ENCODE measurements around the gene ABHD11. TPM values are rescaled to one million over a fixed set of nuclear protein-coding genes. Genes with fewer than 3 reads are reported as not detected.
"Not testable (repeated sequence)": the region's sequence is repeated elsewhere in the genome, so short reads cannot be mapped to it uniquely, and the experiment has no call there.

Gene ABHD11
- total and polyA plus RNA-seq, 11 donors = 17.9 to 36.9 (median 25.0) TPM

DNA sequence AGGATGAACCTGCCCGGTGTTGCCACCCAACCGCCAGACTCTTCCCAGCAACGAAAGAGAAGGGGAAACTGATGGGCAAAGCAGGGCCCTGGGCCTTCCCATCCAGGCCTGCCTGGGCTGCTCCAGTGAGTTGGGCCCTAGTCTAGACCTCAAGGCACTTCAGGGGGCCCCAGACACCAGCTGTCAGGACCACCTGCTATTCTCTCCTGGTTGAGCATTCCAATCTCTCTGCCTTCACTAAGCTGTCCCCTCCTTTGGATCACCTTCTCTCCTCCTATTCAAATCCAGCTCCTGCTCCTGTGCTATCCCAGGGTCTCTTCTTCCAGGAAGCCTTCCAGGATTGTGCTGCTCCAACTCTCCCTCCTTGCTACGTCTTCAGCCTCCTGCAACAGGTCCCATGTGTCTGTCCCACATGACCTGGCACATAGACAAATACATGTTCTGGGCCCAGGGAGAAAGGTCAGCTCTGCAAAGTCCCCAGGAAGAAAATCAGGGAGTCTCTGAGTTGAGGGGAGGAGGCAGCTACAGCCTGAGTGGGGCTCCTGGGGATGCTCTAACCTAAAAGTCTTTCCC is 22.2 kb downstream of the ABHD11 start:
- no peak overlapping the region for H3K4me3 ChIP-seq
- H3K4me1 ChIP-seq = peaks cover 0 to 36% (median 14%) of the 10 kb centered on the region in 12 donors
- TF ChIP-seq, protein P1, sequence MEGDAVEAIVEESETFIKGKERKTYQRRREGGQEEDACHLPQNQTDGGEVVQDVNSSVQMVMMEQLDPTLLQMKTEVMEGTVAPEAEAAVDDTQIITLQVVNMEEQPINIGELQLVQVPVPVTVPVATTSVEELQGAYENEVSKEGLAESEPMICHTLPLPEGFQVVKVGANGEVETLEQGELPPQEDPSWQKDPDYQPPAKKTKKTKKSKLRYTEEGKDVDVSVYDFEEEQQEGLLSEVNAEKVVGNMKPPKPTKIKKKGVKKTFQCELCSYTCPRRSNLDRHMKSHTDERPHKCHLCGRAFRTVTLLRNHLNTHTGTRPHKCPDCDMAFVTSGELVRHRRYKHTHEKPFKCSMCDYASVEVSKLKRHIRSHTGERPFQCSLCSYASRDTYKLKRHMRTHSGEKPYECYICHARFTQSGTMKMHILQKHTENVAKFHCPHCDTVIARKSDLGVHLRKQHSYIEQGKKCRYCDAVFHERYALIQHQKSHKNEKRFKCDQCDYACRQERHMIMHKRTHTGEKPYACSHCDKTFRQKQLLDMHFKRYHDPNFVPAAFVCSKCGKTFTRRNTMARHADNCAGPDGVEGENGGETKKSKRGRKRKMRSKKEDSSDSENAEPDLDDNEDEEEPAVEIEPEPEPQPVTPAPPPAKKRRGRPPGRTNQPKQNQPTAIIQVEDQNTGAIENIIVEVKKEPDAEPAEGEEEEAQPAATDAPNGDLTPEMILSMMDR (IDR thresholded peaks at IDR 0.05) = no peak
- no peak for TF ChIP-seq POLR2A (IDR thresholded peaks at IDR 0.05)
- peak in 1 of 5 donors; percentile 37 for DNase-seq
- peaks cover 0 to 25% (median 3%) of the 10 kb centered on the region in 9 donors for H3K27me3 ChIP-seq
- intact Hi-C loops (cut with DNase I) = loop anchor here in 3 of 10 donors (5.0 kb wide), 2 partner anchors 34 to 49 kb away; partner anchors contain the start of genes BUD23 (in 2 of the 3), DNAJC30 (in 2 of the 3) and VPS37D (in 2 of the 3)
- no peak for ATAC-seq
- WGBS, 4 donors = 63 to 76% (median 75%) methylated on average over 4 of the region's 4 CpGs
- peak overlapping the region in 1 of 12 donors; percentile 71 for H3K27ac ChIP-seq
- H3K9me3 ChIP-seq = no peaks in the 10 kb centered on the region
- H3K36me3 ChIP-seq = no peaks in the 10 kb centered on the region

DNA sequence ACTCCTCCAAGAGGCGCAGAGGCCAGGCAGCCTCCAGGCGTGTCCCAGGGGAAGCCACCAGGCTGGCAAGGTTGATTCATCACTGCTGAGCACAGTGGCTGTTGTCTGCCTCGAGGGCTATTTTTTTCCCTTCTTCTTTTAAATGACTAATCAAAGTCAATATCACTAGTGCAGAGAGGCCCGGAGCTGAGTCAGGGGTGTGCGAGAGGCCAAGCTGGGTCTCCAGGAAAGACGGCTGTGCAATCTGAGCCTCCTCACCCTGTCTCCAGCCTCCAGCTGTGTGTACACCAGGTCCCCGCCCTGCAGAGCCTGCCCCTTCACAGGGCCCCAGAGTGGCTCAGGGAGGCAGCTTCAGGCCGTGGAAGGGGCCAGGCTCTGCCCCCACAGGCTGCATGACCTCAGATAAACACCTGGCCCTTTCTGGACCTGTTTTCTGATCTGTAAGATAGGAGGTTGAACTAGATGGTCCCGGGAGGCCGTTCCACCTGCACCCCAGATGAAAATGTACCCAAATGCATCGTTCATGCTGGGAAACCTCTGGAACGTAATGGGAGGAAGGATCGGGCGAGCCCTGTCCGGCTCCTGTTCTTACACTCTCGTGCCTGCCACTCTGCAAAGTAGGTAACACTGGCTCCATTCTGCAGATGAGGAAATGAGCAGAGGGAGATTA is 22.8 kb downstream of the ABHD11 start:
- ATAC-seq (no peak), DNase-seq (peak in 1 of 5 donors; percentile 26)
- Histone ChIP-seq H3K4me3 (no peak overlapping the region), H3K36me3 (no peaks in the 10 kb centered on the region), H3K27me3 (peaks cover 0 to 25% (median 3%) of the 10 kb centered on the region in 9 donors), H3K4me1 (peaks cover 0 to 36% (median 14%) of the 10 kb centered on the region in 12 donors), H3K9me3 (no peaks in the 10 kb centered on the region), H3K27ac (peak overlapping the region in 1 of 12 donors; percentile 71)
- 74 to 85% (median 78%) methylated on average over 15 to 16 of the region's 16 CpGs for WGBS, 4 donors
- TF ChIP-seq, protein P1 (IDR thresholded peaks at IDR 0.05) = no peak
- TF ChIP-seq POLR2A (IDR thresholded peaks at IDR 0.05) = no peak
- intact Hi-C loops (cut with DNase I) = loop anchor here in 3 of 10 donors (5.0 kb wide), 2 partner anchors 33 to 48 kb away; partner anchors contain the start of genes BUD23 (in 2 of the 3), DNAJC30 (in 2 of the 3) and VPS37D (in 2 of the 3)

- intact Hi-C loops (cut with DNase I); H3K27ac ChIP-seq; H3K4me3 ChIP-seq; H3K9me3 ChIP-seq; DNase-seq; ATAC-seq; H3K36me3 ChIP-seq: not testable (repeated sequence)
- peaks cover 0 to 17% (median 0%) of the 10 kb centered on the region in 9 donors for H3K27me3 ChIP-seq
- 93 to 98% (median 93%) methylated on average over 6 of the region's 6 CpGs for WGBS, 4 donors
- peaks cover 0 to 29% (median 3%) of the 10 kb centered on the region in 12 donors for H3K4me1 ChIP-seq
Measured at GRCh38 chr7:73713319-73713718, 25.3 kb downstream of the ABHD11 start.

GRCh38 chr7:73712773-73713172 is 25.8 kb downstream of the ABHD11 start:
- H3K9me3 ChIP-seq = no peaks in the 10 kb centered on the region
- DNase-seq (peak in 1 of 5 donors; percentile 2), ATAC-seq (no peak)
- TF ChIP-seq POLR2A (IDR thresholded peaks at IDR 0.05) = no peak
- TF ChIP-seq, protein P1 (IDR thresholded peaks at IDR 0.05) = no peak
- intact Hi-C loops (cut with DNase I) = no loop called here
- H3K27me3 ChIP-seq = peaks cover 0 to 14% (median 0%) of the 10 kb centered on the region in 9 donors
- no peak overlapping the region for H3K4me3 ChIP-seq
- WGBS, 4 donors = 70 to 88% (median 75%) methylated on average over 1 of the region's 1 CpG
- no peak overlapping the region for H3K27ac ChIP-seq
- H3K36me3 ChIP-seq = no peaks in the 10 kb centered on the region
- peaks cover 0 to 23% (median under 1%) of the 10 kb centered on the region in 12 donors for H3K4me1 ChIP-seq

Measured in heart left ventricle (tissue), 16 donors.